B cell (primary cell): ENCODE results near the gene PPP1R14D. TPM values are rescaled to one million over a fixed set of nuclear protein-coding genes. Genes with fewer than 3 reads are reported as not detected.

Experiments
- ATAC-seq: fragments of 200-7000 bp; cut with Tn5 transposase; one replicate; pipeline ENCODE4 v1.10.0; 2021; ENCODE audit warnings: low read depth, mild to moderate bottlenecking, moderate number of reproducible peaks, moderate library complexity
- CTCF ChIA-PET: fragments of 350-600 bp; sonication (Branson Sonifier 250); formaldehyde crosslinking; loops from one replicate; lab custom pipeline; 2021; ENCODE audit warnings: antibody characterized with exemption, inconsistent platforms; lab: Charles Lee
- POLR2A ChIA-PET: fragments of 350-600 bp; sonication (Branson Sonifier 250); formaldehyde crosslinking; loops from one replicate; lab custom pipeline; 2021; ENCODE audit warnings: antibody characterized with exemption; lab: Charles Lee
- DNase-seq: peaks from one replicate; pipeline ENCODE4 v3.0.0; 2013
- H2AFZ ChIP-seq: 2 replicates; pipeline ENCODE4 v1.6.1; 2012; ENCODE audit warnings: mild to moderate bottlenecking, low read depth, low read length; ENCODE audit not compliant: insufficient read depth, poor library complexity, severe bottlenecking
- H3K27ac ChIP-seq, 2 donors: 1 replicate in 1 of 2; 2 replicates in 1 of 2; pipeline ENCODE4 v1.5.1; 2012 to 2013; ENCODE audit warnings: low read length in 2 of 2, mild to moderate bottlenecking in 2 of 2, moderate library complexity in 1 of 2
- H3K27me3 ChIP-seq, 4 experiments: fragments of 200-600 bp in 1 of 4; sonication (generic) in 1 of 4; replicated peaks in 1 of 4; 1 replicate in 2 of 4; 2 replicates in 2 of 4; pipeline versions ENCODE4 v1.6.1 to v1.7.0; 2013 to 2016; ENCODE audit warnings: low read length in 3 of 4, mild to moderate bottlenecking in 2 of 4, mixed read lengths in 1 of 4, moderate library complexity in 1 of 4; ENCODE audit not compliant: insufficient read depth in 4 of 4, control insufficient read depth in 3 of 4; ENCODE audit errors: control extremely low read depth in 1 of 4
- H3K36me3 ChIP-seq, 2 experiments: replicated peaks in 1 of 2; 1 replicate in 1 of 2; 2 replicates in 1 of 2; pipeline versions ENCODE4 v1.6.1 to v1.7.1; 2013; ENCODE audit warnings: low read length in 1 of 2; ENCODE audit not compliant: insufficient read depth in 2 of 2, control insufficient read depth in 1 of 2; ENCODE audit errors: control extremely low read depth in 1 of 2, extremely low read depth in 1 of 2
- H3K4me1 ChIP-seq, 2 donors: fragments of 200-600 bp in 1 of 2; sonication (generic) in 1 of 2; 1 replicate in 1 of 2; 2 replicates in 1 of 2; pipeline versions ENCODE4 v1.5.1 to v1.6.1; 2013 to 2017; ENCODE audit warnings: low read length in 2 of 2; ENCODE audit not compliant: control insufficient read depth in 2 of 2, insufficient read depth in 2 of 2
- H3K4me2 ChIP-seq: replicated peaks from 2 replicates; pipeline ENCODE3; 2012; ENCODE audit warnings: mild to moderate bottlenecking, low read depth, low read length; ENCODE audit not compliant: poor library complexity, severe bottlenecking
- H3K4me3 ChIP-seq, 5 experiments: fragments of 200-600 bp in 1 of 5; sonication (generic) in 1 of 5; 1 replicate in 3 of 5; 2 replicates in 2 of 5; pipeline versions ENCODE4 v1.5.1 to v1.7.0; 2011 to 2016; ENCODE audit warnings: low read length in 4 of 5, mild to moderate bottlenecking in 4 of 5, low read depth in 2 of 5, control low read depth in 1 of 5, moderate library complexity in 1 of 5; ENCODE audit not compliant: insufficient read depth in 1 of 5; ENCODE audit errors: control extremely low read depth in 1 of 5, extremely low read depth in 1 of 5
- H3K79me2 ChIP-seq: fragments of 200-600 bp; sonication (generic); one replicate; pipeline ENCODE4 v1.6.0; 2016; ENCODE audit warnings: low read length; ENCODE audit not compliant: control insufficient read depth, insufficient read depth
- H3K9ac ChIP-seq: fragments of 200-600 bp; sonication (generic); 2 replicates; pipeline ENCODE4 v1.6.1; 2017; ENCODE audit warnings: mild to moderate bottlenecking, low read length, moderate library complexity
- H3K9me3 ChIP-seq, 3 donors: one replicate each; pipeline versions ENCODE4 v1.6.1 to v1.7.1; 2013; ENCODE audit warnings: low read length in 2 of 3; ENCODE audit not compliant: control insufficient read depth in 2 of 3, insufficient read depth in 1 of 3; ENCODE audit errors: control extremely low read depth in 1 of 3
- H4K20me1 ChIP-seq: 2 replicates; pipeline ENCODE4 v1.6.0; 2012; ENCODE audit warnings: mild to moderate bottlenecking, low read length; ENCODE audit not compliant: insufficient read depth, control insufficient read depth, poor library complexity, severe bottlenecking
- H3K27ac Mint-ChIP-seq: one replicate; pipeline ENCODE4 v1.8.0; 2021; ENCODE audit warnings: mixed read lengths
- H3K27me3 Mint-ChIP-seq: one replicate; pipeline ENCODE4 v1.8.0; 2021; ENCODE audit warnings: mixed read lengths
- H3K4me1 Mint-ChIP-seq: one replicate; pipeline ENCODE4 v1.8.0; 2021; ENCODE audit warnings: mixed read lengths
- H3K4me3 Mint-ChIP-seq: one replicate; pipeline ENCODE4 v1.8.0; 2021; ENCODE audit warnings: mixed read lengths
- H3K9me3 Mint-ChIP-seq: one replicate; pipeline ENCODE4 v1.8.0; 2022; ENCODE audit warnings: mixed read lengths; ENCODE audit not compliant: insufficient read depth
- CTCF ChIP-seq: fragments of 200-600 bp; IDR thresholded peaks from one replicate; pipeline ENCODE4 v1.8.0; 2022; ENCODE audit warnings: antibody characterized with exemption, mild to moderate bottlenecking
- EZH2 ChIP-seq: IDR thresholded peaks from 2 replicates; pipeline ENCODE4 v1.6.1; 2012; ENCODE audit warnings: borderline replicate concordance, low read depth, mild to moderate bottlenecking, moderate library complexity, low read length; ENCODE audit not compliant: insufficient read depth, poor library complexity, severe bottlenecking
- WGBS: methylation state at CpG from one replicate; pipeline ENCODE4 v1.1.5; 2013; ENCODE audit warnings: missing lambda C conversion rate; ENCODE audit not compliant: insufficient coverage; 5-methylcytosine and 5-hydroxymethylcytosine counted together
- intact Hi-C: fragments of 100-400 bp; cut with micrococcal nuclease; formaldehyde crosslinking; loops from one replicate; pipeline ENCODE4 v1.10.0; 2022
- polyA plus RNA-seq: library from polyadenylated mRNA; depleted of rRNA; stranded (reverse); fragments of >200 nt; gene quantifications from 2 replicates; pipeline ENCODE4 v1.2.3, GENCODE V29; 2012
- total RNA-seq, 2 donors: library from RNA; stranded (reverse); fragments of 120-200 nt in 1 of 2; gene quantifications; 1 replicate in 1 of 2; 2 replicates in 1 of 2; pipeline versions ENCODE4 v1.2.3 to v1.2.4, GENCODE V29; 2013 to 2022

Gene PPP1R14D
- total and polyA plus RNA-seq, 2 donors (not counting 1 experiment from before 2014, with no cell fraction given): 0.19 TPM; not detected in 1

GRCh38 chr15:40875991-40876730, 47.7 kb upstream of the PPP1R14D start:
- no peak for DNase-seq
- no peak for ATAC-seq
- Histone ChIP-seq H3K9ac (no peak overlapping the region), H4K20me1 (no peaks in the 10 kb centered on the region), H3K4me2 (no peak overlapping the region), H3K4me1 (peaks cover 6 to 11% of the 10 kb centered on the region in 2 donors), H3K27ac (no peak overlapping the region), H3K36me3 (no peaks in the 10 kb centered on the region), H2AFZ (no peak overlapping the region), H3K79me2 (no peaks in the 10 kb centered on the region), H3K27me3 (peaks cover 0 to 17% (median 0%) of the 10 kb centered on the region in 4 experiments), H3K4me3 (no peak overlapping the region), H3K9me3 (no peaks in the 10 kb centered on the region)
- WGBS: 80% methylated on average over 4 of the region's 6 CpGs
- H3K4me3 Mint-ChIP-seq: no peak overlapping the region
- POLR2A ChIA-PET: interaction anchor here (0.6 kb wide), 1 partner anchor 292 kb away, joined by 4 read pairs; no protein-coding TSS in a partner anchor
- CTCF ChIA-PET: interaction anchor here (0.6 to 1.2 kb wide), 3 partner anchors 16 to 479 kb away, joined by 3 read pairs; no protein-coding TSS in a partner anchor
- peaks cover 25% of the 10 kb centered on the region for H3K4me1 Mint-ChIP-seq
- intact Hi-C loops: loop anchor here (2.0 kb wide), 1 partner anchor 19 kb away; the partner anchor contains the start of gene VPS18
- TF ChIP-seq EZH2 (no peak), CTCF (no peak)
- H3K27me3 Mint-ChIP-seq: peaks cover 6% of the 10 kb centered on the region
- no peaks in the 10 kb centered on the region for H3K9me3 Mint-ChIP-seq
- no peak overlapping the region for H3K27ac Mint-ChIP-seq
